HG03108 (cell line): ENCODE results near the gene CCDC134.
A peak's percentile ranks its signal among the peaks of the same experiment; 100 is the strongest.
"Not testable (repeated sequence)": the region's sequence is repeated elsewhere in the genome, so short reads cannot be mapped to it uniquely, and the experiment has no call there.

Source experiments
- ATAC-seq: cut with Tn5 transposase; IDR thresholded peaks from one replicate; pipeline ENCODE4 v1.9.1; 2021; ENCODE audit warnings: moderate library complexity; ENCODE audit not compliant: unreplicated experiment

Gene CCDC134

DNA sequence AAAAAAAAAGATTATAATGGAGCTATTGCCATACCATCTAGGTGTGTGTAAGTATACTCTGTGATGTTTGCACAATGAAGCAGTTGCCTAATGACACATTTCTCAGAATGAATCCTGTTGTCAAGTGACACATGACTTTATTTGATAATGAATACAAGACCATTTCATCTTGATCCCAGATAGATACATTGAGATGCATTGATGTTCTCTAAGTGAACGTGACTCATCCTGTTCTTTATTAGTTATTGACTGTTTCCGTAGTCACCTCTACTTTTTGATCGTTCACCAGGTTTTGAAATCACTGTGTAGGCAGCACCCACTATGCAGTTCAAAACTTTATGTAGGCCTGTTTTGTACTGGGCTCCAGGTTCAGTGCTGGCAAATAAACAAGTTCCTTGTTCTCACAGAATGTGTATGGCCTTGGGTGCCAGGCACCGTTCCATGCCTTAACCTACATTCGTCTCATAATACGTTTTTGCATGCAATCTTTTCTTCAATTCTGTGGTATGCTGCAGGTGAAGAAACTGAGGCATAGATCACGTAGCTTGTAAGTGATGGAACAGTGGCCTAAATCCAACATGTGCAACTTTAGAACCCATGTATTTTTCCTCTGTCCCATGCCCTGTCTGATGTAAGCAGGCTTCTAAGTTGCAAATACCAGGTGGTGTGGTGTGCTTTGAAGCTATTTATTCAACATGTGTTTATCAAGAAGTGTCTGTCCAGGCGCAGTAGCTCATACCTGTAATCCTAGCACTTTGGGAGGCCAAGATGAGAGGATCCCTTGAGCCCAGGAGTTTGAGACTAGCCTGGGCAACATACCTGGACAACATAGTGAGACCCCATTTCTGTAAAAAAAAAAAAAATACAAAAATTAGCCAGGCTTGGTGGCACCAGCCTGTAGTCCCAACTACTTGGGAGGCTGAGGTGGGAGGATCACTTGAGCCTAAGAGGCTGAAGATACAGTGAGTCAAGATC, 42.8 kb downstream of the CCDC134 start:
- ATAC-seq: no peak

DNA sequence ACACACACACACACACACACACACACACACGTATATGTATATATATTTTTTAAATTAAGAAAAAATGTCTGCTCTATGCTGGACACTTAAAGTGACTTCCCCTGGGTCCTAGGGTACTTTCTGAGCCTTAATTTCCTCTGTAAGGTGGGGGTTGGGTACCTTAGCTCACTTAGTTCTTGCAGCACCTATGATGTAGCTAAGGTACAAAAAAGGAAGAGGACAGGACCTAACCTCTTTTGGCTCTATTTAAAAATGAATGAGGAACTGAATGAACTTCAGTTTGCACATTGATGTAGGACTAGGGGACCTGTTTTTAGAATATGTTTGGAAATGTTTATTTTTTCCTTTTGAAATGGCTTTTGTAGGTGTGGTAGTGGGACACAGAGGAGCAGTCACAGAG, 43.6 kb downstream of the CCDC134 start:
- ATAC-seq: no peak

DNA sequence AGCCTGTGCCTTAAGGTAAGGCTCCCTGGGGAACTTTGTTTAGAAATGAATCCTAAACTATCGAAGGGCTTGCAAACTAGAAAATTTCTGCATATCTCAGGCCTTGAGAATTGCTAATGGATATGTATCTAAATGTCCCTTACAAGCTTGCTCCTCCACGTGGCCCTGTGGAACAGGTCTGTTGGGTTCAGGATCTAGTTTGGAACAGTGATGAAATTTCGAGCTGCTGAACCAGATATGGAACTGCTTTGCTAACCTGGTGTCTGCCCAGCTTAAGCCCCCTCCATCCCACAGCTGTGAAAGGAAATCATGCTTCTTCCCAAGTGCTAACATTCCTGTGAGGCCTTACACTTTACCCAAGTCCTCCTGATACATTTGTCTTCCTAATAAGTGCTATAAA, 44.0 kb downstream of the CCDC134 start:
- ATAC-seq: no peak

GRCh38 chr22:41845380-41846267, 45.1 kb downstream of the CCDC134 start:
- no peak for ATAC-seq

- no peak for ATAC-seq
Measured at GRCh38 chr22:41846268-41846987, 45.9 kb downstream of the CCDC134 start.

DNA sequence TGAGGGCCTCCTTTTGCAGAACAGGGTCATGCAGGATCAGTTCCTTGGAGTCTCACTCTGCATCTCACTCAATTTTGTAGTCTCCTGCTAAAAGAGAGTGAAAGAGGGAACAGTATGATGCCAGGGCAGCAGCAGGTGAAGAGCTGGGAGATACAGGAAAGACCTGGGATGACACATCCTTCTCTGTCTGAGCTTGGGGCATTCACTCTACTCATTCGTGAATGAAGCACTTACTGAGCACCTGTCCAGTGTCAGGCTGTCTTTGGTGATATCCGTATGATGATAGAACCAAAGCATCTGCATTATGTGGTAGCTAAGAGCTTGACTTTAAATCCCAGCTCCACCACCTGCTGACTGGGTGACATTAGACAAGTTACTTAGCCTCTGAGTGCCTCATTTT, 46.8 kb downstream of the CCDC134 start:
- ATAC-seq: no peak

DNA sequence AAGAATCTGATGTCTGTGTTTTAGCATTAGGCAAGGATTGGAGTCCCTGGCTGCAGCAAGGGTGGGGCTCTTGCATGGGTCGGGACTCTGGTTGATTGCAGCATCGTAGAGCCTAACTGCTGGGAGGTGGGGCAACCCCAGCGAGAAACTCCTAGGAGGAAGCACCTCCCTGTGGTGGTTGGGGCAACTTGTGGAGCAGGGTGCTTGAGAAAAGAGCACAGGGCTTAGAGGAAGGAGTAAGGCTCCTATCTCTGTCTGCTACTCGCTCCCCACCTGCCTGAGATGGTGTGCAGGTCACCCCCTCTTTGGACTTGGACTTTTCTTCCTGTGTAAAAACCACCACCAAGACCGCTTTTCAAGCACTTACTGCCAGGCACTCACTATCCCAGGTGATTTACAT, 48.0 kb downstream of the CCDC134 start:
- no peak for ATAC-seq

DNA sequence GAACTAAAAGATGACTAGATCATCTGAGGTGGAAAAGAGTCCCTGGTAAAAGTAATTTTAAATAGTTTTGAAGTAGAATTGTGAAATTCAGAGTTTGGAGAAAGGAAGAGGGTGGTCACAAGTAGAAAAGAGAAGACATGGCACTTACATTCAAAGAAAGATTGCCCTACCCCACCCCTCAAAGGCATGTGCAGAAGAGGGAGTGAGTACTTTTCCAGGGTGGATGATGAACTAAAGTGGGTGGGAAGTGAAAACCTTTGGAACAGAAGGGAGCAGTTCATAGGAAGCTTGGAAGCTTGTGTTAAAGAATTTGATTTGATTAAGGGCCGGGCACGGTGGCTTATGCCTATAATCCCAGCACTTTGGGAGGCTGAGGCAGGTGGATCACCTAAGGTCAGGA, 56.0 kb downstream of the CCDC134 start:
- ATAC-seq: no peak

GRCh38 chr22:41857155-41857859, 56.8 kb downstream of the CCDC134 start:
- ATAC-seq: no peak

- no peak for ATAC-seq
Measured at GRCh38 chr22:41857860-41858199, 57.4 kb downstream of the CCDC134 start.

DNA sequence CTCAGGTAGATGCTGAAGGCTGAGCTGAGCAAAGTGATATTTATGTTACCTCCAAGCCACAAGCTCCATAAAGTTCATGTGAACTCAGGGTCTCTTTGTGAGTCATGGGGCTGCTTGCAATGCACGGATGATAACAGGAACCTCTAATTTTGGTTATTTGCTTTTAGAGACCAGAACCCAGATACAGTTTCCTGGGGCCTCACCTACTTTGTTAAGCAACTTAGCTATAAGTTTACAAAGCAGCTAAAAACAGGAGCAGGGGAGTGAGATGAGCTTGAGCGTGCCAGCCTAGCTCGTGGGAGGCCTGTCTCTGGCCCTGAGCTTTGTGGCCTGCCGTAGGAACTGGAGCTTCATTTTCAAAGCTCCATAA, 61.7 kb downstream of the CCDC134 start:
- ATAC-seq: peak; percentile 52

DNA sequence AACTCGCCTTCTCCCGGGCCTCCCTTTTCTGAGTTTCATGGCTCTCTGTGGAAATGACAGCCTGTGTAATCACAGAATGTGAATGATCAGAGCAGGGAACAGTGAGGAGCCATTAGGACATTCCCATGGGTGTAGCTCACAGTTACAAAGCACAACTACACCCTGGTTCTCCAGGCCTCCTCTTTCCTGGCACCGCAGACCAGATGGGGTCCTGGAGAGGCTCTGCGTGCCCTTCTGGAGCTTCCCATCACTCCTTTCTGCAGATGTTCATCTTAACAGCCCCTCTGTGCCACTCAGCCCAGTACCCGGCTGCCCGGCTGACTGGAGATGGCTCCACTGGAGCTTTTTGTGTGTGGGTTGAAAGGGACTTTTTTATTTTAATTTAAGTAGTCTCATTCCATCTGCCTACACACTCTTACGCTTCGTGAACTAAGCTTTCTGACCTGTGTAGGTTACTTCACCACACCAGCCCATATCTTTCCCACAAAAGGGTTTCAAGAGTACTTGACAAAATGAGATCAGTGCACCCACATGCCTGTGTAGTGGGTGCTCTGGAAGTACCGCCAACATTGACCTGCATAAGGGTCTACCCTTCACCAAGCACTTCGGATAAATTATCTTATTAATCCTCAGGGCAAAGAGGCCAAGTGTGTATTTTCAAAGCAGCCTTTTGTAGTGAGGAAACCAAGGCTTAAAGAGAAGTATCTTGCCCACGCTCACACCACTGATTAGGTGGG, 62.2 kb downstream of the CCDC134 start:
- ATAC-seq: peak; percentile 45

DNA sequence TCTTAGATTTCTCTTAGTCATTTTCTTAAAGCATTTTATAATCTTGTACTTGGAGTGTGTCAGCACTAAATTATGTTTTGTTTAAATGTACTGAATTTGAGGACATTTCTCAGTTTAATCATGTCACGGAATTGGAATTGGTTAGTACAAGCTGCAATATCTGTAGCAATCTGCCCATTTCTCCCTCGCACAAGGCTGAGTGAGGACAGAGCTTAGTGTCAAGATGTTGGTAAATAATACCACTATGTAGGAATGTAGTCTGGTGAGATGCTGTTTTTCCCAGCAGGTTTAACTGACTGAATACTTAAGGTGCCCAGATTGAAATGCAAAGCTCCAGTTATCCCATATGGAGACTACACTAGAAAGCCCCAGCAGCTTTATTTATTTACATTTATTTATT, 63.0 kb downstream of the CCDC134 start:
- ATAC-seq: no peak

GRCh38 chr22:41868556-41868955, 68.1 kb downstream of the CCDC134 start:
- ATAC-seq: no peak

GRCh38 chr22:41870081-41870480, 69.6 kb downstream of the CCDC134 start:
- not testable (repeated sequence) for ATAC-seq

DNA sequence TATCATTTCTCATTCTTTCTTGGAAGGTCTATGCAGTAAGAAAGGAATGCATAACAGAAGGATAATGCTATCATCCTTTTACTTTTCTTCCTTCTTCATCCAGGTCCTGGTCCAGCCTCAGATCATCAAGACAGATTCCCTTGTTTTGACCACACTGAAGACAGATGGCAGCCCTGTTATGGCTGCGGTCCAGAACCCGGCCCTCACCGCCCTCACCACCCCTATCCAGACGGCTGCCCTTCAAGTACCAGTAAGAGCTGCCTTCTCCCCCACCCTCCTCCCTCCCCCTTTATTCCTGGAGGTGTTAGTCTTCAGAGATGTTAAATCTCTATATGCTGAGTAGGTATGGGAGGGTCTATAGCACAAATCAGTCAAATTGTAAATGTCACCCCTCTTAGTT, 70.3 kb downstream of the CCDC134 start:
- ATAC-seq: no peak

GRCh38 chr22:41873391-41873790, 72.9 kb downstream of the CCDC134 start:
- ATAC-seq: no peak

DNA sequence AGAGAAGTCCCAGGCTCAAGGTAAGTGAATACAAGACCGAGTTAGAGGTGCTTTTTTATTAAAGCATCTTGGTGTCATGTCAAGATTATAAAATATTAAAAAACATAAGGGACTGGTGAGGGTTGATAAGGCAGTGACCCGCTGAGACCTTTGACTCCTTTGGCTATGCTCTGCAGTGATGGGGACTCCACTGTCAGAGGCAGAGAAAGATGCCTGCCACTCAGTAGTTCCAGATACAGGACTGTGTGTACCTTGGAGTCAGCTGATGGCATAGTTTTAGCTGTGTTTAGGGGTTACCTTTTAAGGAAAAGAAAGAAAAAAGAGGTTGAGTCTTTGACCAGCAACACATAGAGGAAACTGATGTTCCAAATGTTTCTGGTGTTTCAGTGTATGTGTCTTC, 73.6 kb downstream of the CCDC134 start:
- ATAC-seq: no peak

DNA sequence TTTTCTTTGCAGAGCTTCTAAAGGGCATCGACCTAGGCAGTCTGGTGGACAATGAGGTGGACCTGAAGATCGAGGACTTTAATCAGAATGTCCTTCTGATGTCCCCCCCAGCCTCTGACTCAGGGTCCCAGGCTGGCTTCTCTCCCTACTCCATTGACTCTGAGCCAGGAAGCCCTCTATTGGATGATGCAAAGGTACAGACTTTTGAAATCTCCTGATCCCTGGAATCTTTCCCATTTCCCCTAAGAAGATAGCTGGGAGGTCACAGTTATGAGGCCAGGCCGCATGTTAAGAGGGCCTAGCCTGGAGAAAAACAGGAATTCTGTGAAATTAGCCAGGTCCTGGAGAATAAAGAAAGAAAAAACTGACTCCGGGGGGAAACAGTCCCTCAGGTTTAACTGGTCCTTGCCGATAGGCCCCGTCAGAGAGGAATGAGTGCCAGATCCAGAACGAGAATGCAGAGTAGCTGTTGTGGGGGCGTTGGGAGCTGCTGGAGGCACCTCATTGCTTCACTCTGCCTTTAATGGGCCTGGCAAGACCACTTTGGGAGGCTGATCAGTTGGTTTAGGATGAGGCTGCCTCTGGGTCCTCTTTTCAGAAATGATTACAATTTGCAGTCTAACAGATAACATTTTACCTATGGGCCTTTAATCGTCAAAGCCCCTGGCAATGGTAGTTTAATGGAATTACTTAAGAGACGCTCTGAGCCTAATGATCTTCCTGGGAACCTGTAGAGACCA, 75.2 kb downstream of the CCDC134 start:
- ATAC-seq: no peak
